SK-N-SH (cell line): ENCODE data around the gene UGT1A3. TPM values are rescaled to one million over a fixed set of nuclear protein-coding genes. Genes with fewer than 3 reads are reported as not detected.

ENCODE experiments used
- CTCF ChIA-PET: fragments of 300-600, 350-600 bp; formaldehyde crosslinking; extraction: SDS; loops from one replicate; lab custom pipeline; 2021; lab: Yijun Ruan, JAX
- POLR2A ChIA-PET: fragments of 350-600 bp; sonication (Branson Sonifier 250); formaldehyde crosslinking; extraction: SDS; loops from one replicate; lab custom pipeline; 2020; ENCODE audit warnings: antibody characterized with exemption, inconsistent platforms; lab: Yijun Ruan, JAX
- DNase-seq: peaks from one replicate; pipeline ENCODE4 v3.0.0; 2012
- H2AFZ ChIP-seq: fragments of 200-600 bp; sonication (generic); 2 replicates; pipeline ENCODE4 v1.8.1; 2016; ENCODE audit warnings: antibody characterized with exemption, mild to moderate bottlenecking, low read depth
- H3F3A ChIP-seq: fragments of 200-600 bp; sonication (generic); replicated peaks from 2 replicates; pipeline ENCODE3; 2016; ENCODE audit warnings: antibody characterized with exemption, mild to moderate bottlenecking; ENCODE audit not compliant: insufficient read depth
- H3K27ac ChIP-seq, 2 experiments: fragments of 200-500 bp in 1 of 2; fragments of 200-600 bp in 1 of 2; sonication (Bioruptor generic) in 1 of 2; sonication (generic), shearing (Covaris generic) in 1 of 2; 2 replicates each; pipeline versions ENCODE4 v1.5.1 to v1.6.1; 2014 to 2016; ENCODE audit warnings: low read depth in 2 of 2, inconsistent platforms in 1 of 2, low read length in 1 of 2, mild to moderate bottlenecking in 1 of 2, mixed read lengths in 1 of 2
- H3K27me3 ChIP-seq: fragments of 200-600 bp; sonication (generic), shearing (Covaris generic); 2 replicates; pipeline ENCODE4 v1.6.1; 2016; ENCODE audit warnings: mixed run types; ENCODE audit not compliant: insufficient read depth
- H3K36me3 ChIP-seq, 2 experiments: fragments of 200-500 bp in 1 of 2; fragments of 200-600 bp in 1 of 2; sonication (Bioruptor generic) in 1 of 2; sonication (generic) in 1 of 2; replicated peaks in 1 of 2; 2 replicates each; pipeline versions ENCODE3 to v1.5.1; 2014 to 2016; ENCODE audit warnings: low read length in 1 of 2, mild to moderate bottlenecking in 1 of 2; ENCODE audit not compliant: insufficient read depth in 2 of 2, control insufficient read depth in 1 of 2
- H3K4me1 ChIP-seq, 2 experiments: fragments of 200-500 bp in 1 of 2; fragments of 200-600 bp in 1 of 2; sonication (Bioruptor generic) in 1 of 2; sonication (generic), shearing (Covaris generic) in 1 of 2; 2 replicates each; pipeline versions ENCODE4 v1.5.1 to v1.6.1; 2014 to 2016; ENCODE audit warnings: low read depth in 1 of 2, low read length in 1 of 2, mixed run types in 1 of 2; ENCODE audit not compliant: insufficient read depth in 2 of 2, control insufficient read depth in 1 of 2
- H3K4me2 ChIP-seq: fragments of 200-600 bp; sonication (generic), shearing (Covaris generic); 2 replicates; pipeline ENCODE4 v1.6.1; 2017; ENCODE audit warnings: mixed run types
- H3K4me3 ChIP-seq, 2 experiments: fragments of 200-500 bp in 1 of 2; fragments of 200-600 bp in 1 of 2; sonication (Bioruptor generic) in 1 of 2; sonication (generic), shearing (Covaris generic) in 1 of 2; 2 replicates each; pipeline versions ENCODE4 v1.5.1 to v1.8.1; 2014 to 2016; ENCODE audit warnings: low read depth in 2 of 2, inconsistent platforms in 1 of 2, low read length in 1 of 2, mild to moderate bottlenecking in 1 of 2, mixed read lengths in 1 of 2, moderate library complexity in 1 of 2
- H3K79me2 ChIP-seq: fragments of 200-600 bp; sonication (generic); 2 replicates; pipeline ENCODE4 v1.8.1; 2017; ENCODE audit warnings: mild to moderate bottlenecking; ENCODE audit not compliant: insufficient read depth
- H3K9ac ChIP-seq: fragments of 200-600 bp; sonication (generic); 2 replicates; pipeline ENCODE4 v1.6.1; 2017; ENCODE audit warnings: mixed run types
- H3K9me2 ChIP-seq: fragments of 200-600 bp; sonication (generic); 2 replicates; pipeline ENCODE4 v1.6.1; 2017; ENCODE audit warnings: mixed run types
- H3K9me3 ChIP-seq: fragments of 200-600 bp; sonication (generic); 2 replicates; pipeline ENCODE4 v1.6.1; 2017; ENCODE audit warnings: mixed run types, mild to moderate bottlenecking, moderate library complexity
- H4K20me1 ChIP-seq: fragments of 200-600 bp; sonication (generic); 2 replicates; pipeline ENCODE4 v1.6.1; 2017; ENCODE audit warnings: mild to moderate bottlenecking, mixed run types; ENCODE audit not compliant: insufficient read depth
- CHD2 ChIP-seq: fragments of 150-350 bp; IDR thresholded peaks from 2 replicates; pipeline ENCODE4 v1.6.1; 2018; ENCODE audit warnings: low read length; ENCODE audit not compliant: partially characterized antibody
- CTCF ChIP-seq: fragments of 200-600 bp; sonication (generic); IDR thresholded peaks from 2 replicates; pipeline ENCODE4 v1.6.1; 2017; ENCODE audit warnings: antibody characterized with exemption, mild to moderate bottlenecking, moderate library complexity
- EP300 ChIP-seq, 2 experiments: IDR thresholded peaks; 2 replicates each; pipeline versions ENCODE4 v1.4.0 to v1.6.1; 2012; ENCODE audit warnings: borderline replicate concordance in 1 of 2, low read depth in 1 of 2, low read length in 1 of 2
- EZH2phosphoT487 ChIP-seq: fragments of 200-600 bp; sonication (generic); IDR thresholded peaks from 2 replicates; pipeline ENCODE4 v1.6.1; 2017; ENCODE audit warnings: low read depth, mixed run types, mild to moderate bottlenecking, antibody characterized with exemption, moderate library complexity, borderline replicate concordance
- FOXJ3 ChIP-seq: sonication (generic); formaldehyde crosslinking; IDR thresholded peaks from 2 replicates; pipeline ENCODE4 v1.5.1; 2020; ENCODE audit warnings: mild to moderate bottlenecking, missing genetic modification reagents
- JUND ChIP-seq: IDR thresholded peaks from 2 replicates; pipeline ENCODE4 v1.4.0; 2012
- MEF2A ChIP-seq: IDR thresholded peaks from 2 replicates; pipeline ENCODE4 v1.4.0; 2012; ENCODE audit warnings: low read depth, borderline replicate concordance
- PBX3 ChIP-seq: IDR thresholded peaks from 2 replicates; pipeline ENCODE4; 2012
- REST ChIP-seq: IDR thresholded peaks from 2 replicates; pipeline ENCODE4 v1.6.1; 2012; ENCODE audit warnings: mild to moderate bottlenecking, low read depth, low read length, moderate library complexity
- RFX5 ChIP-seq: IDR thresholded peaks from 2 replicates; pipeline ENCODE4 v1.6.1; 2012; ENCODE audit warnings: mild to moderate bottlenecking, improper control_type of control experiment, low read length
- SIN3A ChIP-seq: IDR thresholded peaks from 2 replicates; pipeline ENCODE4 v1.6.1; 2012; ENCODE audit warnings: low read depth, mild to moderate bottlenecking, low read length, moderate library complexity, borderline replicate concordance
- TCF12 ChIP-seq: IDR thresholded peaks from 2 replicates; pipeline ENCODE4 v1.4.0; 2012
- WGBS: methylation state at CpG from one replicate; pipeline ENCODE4 v1.1.6; 2017; ENCODE audit warnings: low lambda C conversion rate; 5-methylcytosine and 5-hydroxymethylcytosine counted together
- polyA plus RNA-seq, 3 experiments: library from polyadenylated mRNA; depleted of rRNA; stranded (reverse); fragments of >200 nt; gene quantifications; 2 replicates each; pipeline ENCODE4 v1.2.3, GENCODE V29; 2012

UGT1A3 gene
- polyA plus RNA-seq, 1 of the 3 experiments (the other 2 are of a cell fraction): not detected

GRCh38 chr2:233760043-233760442, 31.2 kb downstream of the UGT1A3 start, which contains the start of gene UGT1A1:
UGT1A1 (plus strand) TSS chr2:233760270; CDS start chr2:233760288, 18 bp downstream.
- TF ChIP-seq TCF12 (no peak), CHD2 (no peak), MEF2A (no peak), JUND (no peak), REST (no peak), SIN3A (no peak), PBX3 (no peak), CTCF (no peak), EZH2phosphoT487 (no peak), EP300 (IDR thresholded peaks at IDR 0.05; ENCODE audit: borderline replicate concordance in 1 of 2, low read depth in 1 of 2, low read length in 1 of 2) (no peak), RFX5 (no peak), FOXJ3 (CRISPR knock-in tag) (no peak)
- CTCF ChIA-PET: no interaction called here
- WGBS: 83% methylated on average over 6 of the region's 6 CpGs

More at GRCh38 chr2:233760043-233760442, 31.2 kb downstream of the UGT1A3 start, which contains the start of gene UGT1A1:
- no peak within 1 kb of the TSS for H3K9ac ChIP-seq
- no peaks in the 10 kb centered on the region for H3K9me3 ChIP-seq
- H3K4me3 ChIP-seq: no peak within 1 kb of the TSS
- POLR2A ChIA-PET: no interaction called here
- no peaks in the 10 kb centered on the region for H4K20me1 ChIP-seq
- H3K27me3 ChIP-seq: no peaks in the 10 kb centered on the region
- no peak for DNase-seq
- no peaks in the 10 kb centered on the region for H3F3A ChIP-seq
- H3K27ac ChIP-seq: no peak within 1 kb of the TSS
- H3K4me2 ChIP-seq: no peak within 1 kb of the TSS
- no peak within 1 kb of the TSS for H2AFZ ChIP-seq
- no peaks in the 10 kb centered on the region for H3K36me3 ChIP-seq
- H3K9me2 ChIP-seq: no peaks in the 10 kb centered on the region
- H3K4me1 ChIP-seq: no peaks in the 10 kb centered on the region
- no peaks in the 10 kb centered on the region for H3K79me2 ChIP-seq
